HepG2 (cell line): ENCODE measurements around the gene UNC5B. TPM values are rescaled to one million over a fixed set of nuclear protein-coding genes. Genes with fewer than 3 reads are reported as not detected.
A peak's percentile ranks its signal among the peaks of the same experiment; 100 is the strongest.

Experiments used
- ATAC-seq: fragments of 200-7000 bp; cut with Tn5 transposase; 3 replicates; pipeline ENCODE4 v1.9.1; 2020; ENCODE audit warnings: mild to moderate bottlenecking, moderate library complexity
- BruUV-seq: library from RNA; stranded (reverse); fragments of 400-500 nt; replicated peaks from 2 replicates; lab custom pipeline; 2021; lab: Mats Ljungman, UMichigan
- CTCF ChIA-PET: fragments of 300-600 bp; formaldehyde crosslinking; extraction: SDS; loops from one replicate; lab custom pipeline; 2021; ENCODE audit warnings: low total read pairs, inconsistent platforms, low intra/inter-chr PET ratio; lab: Yijun Ruan, JAX
- POLR2A ChIA-PET: fragments of 350-600 bp; sonication (Branson Sonifier 250); formaldehyde crosslinking; loops from one replicate; lab custom pipeline; 2020; ENCODE audit warnings: antibody characterized with exemption, inconsistent platforms; lab: Yijun Ruan, JAX
- DNase-seq: peaks from one replicate; pipeline ENCODE4 v3.0.0-alpha.2; 2015; ENCODE audit warnings: low spot score
- FAIRE-seq: peaks from 3 replicates; lab custom pipeline; 2011; peaks lifted over from hg19 to GRCh38; lab: Jason Lieb, UNC
- H2AFZ ChIP-seq: one replicate; pipeline ENCODE4 v1.6.1; 2011; ENCODE audit warnings: low read length, inconsistent platforms
- H3K27ac ChIP-seq: fragments of 300-600 bp; 3 replicates; pipeline ENCODE4 v1.8.0; 2011; ENCODE audit warnings: mixed run types, mild to moderate bottlenecking, mixed read lengths, low read length, inconsistent platforms; ENCODE audit not compliant: insufficient read depth; ENCODE audit errors: extremely low read length
- H3K27me3 ChIP-seq, 2 experiments: fragments of 200-600 bp in 1 of 2; 2 replicates in 1 of 2; 3 replicates in 1 of 2; pipeline versions ENCODE4 v1.6.0 to v1.8.0; 2011; ENCODE audit warnings: low read length in 2 of 2, mild to moderate bottlenecking in 2 of 2, moderate library complexity in 2 of 2, inconsistent platforms in 1 of 2; ENCODE audit not compliant: insufficient read depth in 2 of 2, control insufficient read depth in 1 of 2
- H3K36me3 ChIP-seq, 2 experiments: fragments of 200-600 bp in 1 of 2; replicated peaks in 1 of 2; 2 replicates in 1 of 2; 3 replicates in 1 of 2; pipeline versions ENCODE4 v1.5.1 to v1.8.0; 2011; ENCODE audit warnings: low read length in 2 of 2, inconsistent platforms in 1 of 2; ENCODE audit not compliant: insufficient read depth in 2 of 2, control insufficient read depth in 1 of 2
- H3K4me1 ChIP-seq: 2 replicates; pipeline ENCODE4 v1.5.1; 2012; ENCODE audit warnings: low read length, inconsistent platforms; ENCODE audit not compliant: insufficient read depth
- H3K4me2 ChIP-seq: 2 replicates; pipeline ENCODE4 v1.6.0; 2011; ENCODE audit warnings: low read depth, low read length, inconsistent platforms
- H3K4me3 ChIP-seq, 3 experiments: fragments of 200-600 bp in 1 of 3; sonication (generic), shearing (Covaris generic) in 1 of 3; replicated peaks in 1 of 3; 2 replicates each; pipeline ENCODE4 v1.5.1; 2011 to 2016; ENCODE audit warnings: low read length in 3 of 3, inconsistent platforms in 2 of 3, low read depth in 2 of 3, mild to moderate bottlenecking in 2 of 3, control low read depth in 1 of 3, mixed read lengths in 1 of 3; ENCODE audit not compliant: insufficient read depth in 1 of 3
- H3K79me2 ChIP-seq: one replicate; pipeline ENCODE4 v1.6.1; 2011; ENCODE audit warnings: low read length, inconsistent platforms; ENCODE audit not compliant: insufficient read depth
- H3K9ac ChIP-seq: 2 replicates; pipeline ENCODE4 v1.6.0; 2011; ENCODE audit warnings: mild to moderate bottlenecking, low read depth, low read length, inconsistent platforms; ENCODE audit not compliant: insufficient read depth
- H3K9me3 ChIP-seq: 2 replicates; pipeline ENCODE4 v1.5.1; 2012; ENCODE audit warnings: mild to moderate bottlenecking, low read length
- H4K20me1 ChIP-seq: 2 replicates; pipeline ENCODE4 v1.6.0; 2011; ENCODE audit warnings: inconsistent platforms, mild to moderate bottlenecking, low read length, moderate library complexity; ENCODE audit not compliant: insufficient read depth
- IRX3 ChIP-seq: sonication (generic); formaldehyde crosslinking; IDR thresholded peaks from 2 replicates; pipeline ENCODE4 v1.8.1; 2023; ENCODE audit warnings: mild to moderate bottlenecking, low read depth, missing genetic modification reagents, borderline replicate concordance
- SOX5 ChIP-seq: IDR thresholded peaks from 2 replicates; pipeline ENCODE4 v1.6.1; 2016; ENCODE audit warnings: borderline replicate concordance
- SRSF4 ChIP-seq: fragments of 200-400 bp; formaldehyde crosslinking; IDR thresholded peaks from one replicate; pipeline ENCODE4 v1.6.1; 2018; ENCODE audit warnings: mild to moderate bottlenecking, low read depth, low read length, moderate library complexity; ENCODE audit not compliant: poor library complexity, severe bottlenecking
- TSC22D2 ChIP-seq: sonication (generic); formaldehyde crosslinking; IDR thresholded peaks from 2 replicates; pipeline ENCODE4 v1.5.1; 2020; ENCODE audit warnings: missing genetic modification reagents, mild to moderate bottlenecking, borderline replicate concordance
- ZNF629 ChIP-seq: sonication (generic); formaldehyde crosslinking; conservative IDR thresholded peaks from 2 replicates; pipeline ENCODE4 v1.5.0; 2020; ENCODE audit warnings: missing genetic modification reagents
- ZNF746 ChIP-seq: sonication (generic); formaldehyde crosslinking; IDR thresholded peaks from 2 replicates; pipeline ENCODE4 v1.8.0; 2022; ENCODE audit warnings: mild to moderate bottlenecking, missing genetic modification reagents
- WGBS: methylation state at CpG from one replicate; pipeline ENCODE4 v1.1.6; 2017; ENCODE audit warnings: low lambda C conversion rate; 5-methylcytosine and 5-hydroxymethylcytosine counted together
- in situ Hi-C: cut with HindIII; loops from 2 replicates; pipeline ENCODE4 v1.10.0; 2017; ENCODE audit warnings: low pct_unique_long_range_greater_than_20kb; ENCODE audit not compliant: extremely low pct_ligation_motif_present
- intact Hi-C: fragments of 100-400 bp; cut with micrococcal nuclease; formaldehyde crosslinking; loops from one replicate; pipeline ENCODE4 v1.10.0; 2022; ENCODE audit not compliant: unreplicated experiment
- polyA plus RNA-seq, 8 experiments: library from polyadenylated mRNA; depleted of rRNA in 3 of 8; stranded (reverse) in 7 of 8; unstranded in 1 of 8; fragments of >200 nt; fragmentation: Illumina TruSeq in 4 of 8; extraction: Trizol in 4 of 8; gene quantifications; 2 replicates each; pipeline versions ENCODE4 v1.2.1 to v1.2.3, GENCODE V29; 2011 to 2016; ENCODE audit warnings: low read depth in 4 of 8, missing spikeins in 1 of 8, mixed read lengths in 1 of 8; ENCODE audit not compliant: insufficient read depth in 1 of 8
- total RNA-seq, 5 experiments: library from RNA; depleted of rRNA; stranded (reverse); fragments of >200 nt; fragmentation: Illumina TruSeq; extraction: Trizol; gene quantifications; 2 replicates each; pipeline ENCODE4 v1.2.3, GENCODE V29; 2016; ENCODE audit warnings: low read depth in 1 of 5
- TF ChIP-seq, protein P1 (sequence below): sonication (generic); formaldehyde crosslinking; IDR thresholded peaks from 2 replicates; pipeline ENCODE4 v1.8.0; 2022; ENCODE audit warnings: missing genetic modification reagents, mild to moderate bottlenecking, moderate library complexity, borderline replicate concordance
- TF ChIP-seq, protein P2 (sequence below): fragments of 450-650 bp; IDR thresholded peaks from 2 replicates; pipeline ENCODE4 v1.6.1; 2016

The UNC5B gene
- total and polyA plus RNA-seq, 2 of the 13 experiments (the other 11 are each of a cell fraction or from before 2014, with no cell fraction given): 0.07 TPM

- TF ChIP-seq, protein P1, sequence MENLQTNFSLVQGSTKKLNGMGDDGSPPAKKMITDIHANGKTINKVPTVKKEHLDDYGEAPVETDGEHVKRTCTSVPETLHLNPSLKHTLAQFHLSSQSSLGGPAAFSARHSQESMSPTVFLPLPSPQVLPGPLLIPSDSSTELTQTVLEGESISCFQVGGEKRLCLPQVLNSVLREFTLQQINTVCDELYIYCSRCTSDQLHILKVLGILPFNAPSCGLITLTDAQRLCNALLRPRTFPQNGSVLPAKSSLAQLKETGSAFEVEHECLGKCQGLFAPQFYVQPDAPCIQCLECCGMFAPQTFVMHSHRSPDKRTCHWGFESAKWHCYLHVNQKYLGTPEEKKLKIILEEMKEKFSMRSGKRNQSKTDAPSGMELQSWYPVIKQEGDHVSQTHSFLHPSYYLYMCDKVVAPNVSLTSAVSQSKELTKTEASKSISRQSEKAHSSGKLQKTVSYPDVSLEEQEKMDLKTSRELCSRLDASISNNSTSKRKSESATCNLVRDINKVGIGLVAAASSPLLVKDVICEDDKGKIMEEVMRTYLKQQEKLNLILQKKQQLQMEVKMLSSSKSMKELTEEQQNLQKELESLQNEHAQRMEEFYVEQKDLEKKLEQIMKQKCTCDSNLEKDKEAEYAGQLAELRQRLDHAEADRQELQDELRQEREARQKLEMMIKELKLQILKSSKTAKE (CRISPR knock-in tag): no peak
- TF ChIP-seq, all 625 proteins: peak for 0
Observed at GRCh38 chr10:71236286-71236685, 23.9 kb downstream of the UNC5B start (continued).

DNA sequence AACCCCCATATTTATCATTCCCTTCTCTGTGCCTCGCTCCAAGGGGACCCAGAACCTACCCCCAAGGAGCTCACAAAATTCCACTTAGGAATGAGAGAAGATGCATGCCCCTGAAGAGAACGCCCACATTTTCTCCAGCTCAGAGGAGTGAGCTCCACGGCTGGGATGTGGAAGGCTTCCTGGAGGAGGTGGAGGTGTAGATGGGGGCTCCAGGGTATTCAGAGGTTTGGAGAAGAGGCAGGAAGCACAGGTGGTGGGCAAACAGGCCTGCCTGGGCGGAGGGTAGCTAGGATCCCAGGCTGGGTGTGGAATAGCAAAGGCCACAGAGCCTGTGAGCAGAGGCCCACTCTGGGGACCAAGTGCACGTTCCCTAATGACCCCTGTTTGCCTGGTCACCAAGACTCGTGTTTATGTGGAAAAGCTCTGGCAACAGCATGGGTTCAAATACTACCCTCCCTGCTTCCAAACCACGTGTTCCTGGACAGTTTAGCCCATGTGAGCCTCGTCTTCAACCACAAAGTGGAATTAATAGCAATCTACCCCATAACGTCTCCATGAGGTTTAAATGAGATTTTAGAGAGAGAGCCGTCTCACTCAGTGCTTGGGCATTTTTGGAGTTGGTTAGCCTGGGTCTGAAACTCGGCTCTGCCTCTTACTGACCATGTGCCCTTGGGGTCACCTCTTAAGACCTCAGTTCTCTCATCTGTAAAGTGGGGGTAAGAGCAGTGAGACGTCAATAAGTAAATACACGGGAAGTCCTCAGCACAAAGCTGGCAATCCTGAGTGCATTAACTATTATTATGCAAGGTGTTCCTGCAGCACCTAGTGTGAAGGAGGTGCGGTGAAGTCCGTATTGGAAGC is 24.7 kb downstream of the UNC5B start:
- H3K36me3 ChIP-seq: no peaks in the 10 kb centered on the region
- H3K27ac ChIP-seq: no peak overlapping the region
- no TSS peak for BruUV-seq
- H3K4me2 ChIP-seq: no peak overlapping the region
- no peak overlapping the region for H2AFZ ChIP-seq
- no peak overlapping the region for H3K4me3 ChIP-seq
- in situ Hi-C loops: no loop called here
- no peak for TF ChIP-seq SRSF4
- 0 out of 2 replicates have a peak, but pooled peaks have one; percentile 33 for TF ChIP-seq ZNF629 (CRISPR knock-in tag)
- TF ChIP-seq ZNF746: no peak
- no peak for TF ChIP-seq IRX3 (CRISPR knock-in tag)
- no peak for TF ChIP-seq SOX5
- TF ChIP-seq TSC22D2: no peak
- TF ChIP-seq, protein P2, sequence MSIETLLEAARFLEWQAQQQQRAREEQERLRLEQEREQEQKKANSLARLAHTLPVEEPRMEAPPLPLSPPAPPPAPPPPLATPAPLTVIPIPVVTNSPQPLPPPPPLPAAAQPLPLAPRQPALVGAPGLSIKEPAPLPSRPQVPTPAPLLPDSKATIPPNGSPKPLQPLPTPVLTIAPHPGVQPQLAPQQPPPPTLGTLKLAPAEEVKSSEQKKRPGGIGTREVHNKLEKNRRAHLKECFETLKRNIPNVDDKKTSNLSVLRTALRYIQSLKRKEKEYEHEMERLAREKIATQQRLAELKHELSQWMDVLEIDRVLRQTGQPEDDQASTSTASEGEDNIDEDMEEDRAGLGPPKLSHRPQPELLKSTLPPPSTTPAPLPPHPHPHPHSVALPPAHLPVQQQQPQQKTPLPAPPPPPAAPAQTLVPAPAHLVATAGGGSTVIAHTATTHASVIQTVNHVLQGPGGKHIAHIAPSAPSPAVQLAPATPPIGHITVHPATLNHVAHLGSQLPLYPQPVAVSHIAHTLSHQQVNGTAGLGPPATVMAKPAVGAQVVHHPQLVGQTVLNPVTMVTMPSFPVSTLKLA: 0 out of 2 replicates have a peak, but pooled peaks have one; percentile 21
- 16% methylated on average over 14 of the region's 15 CpGs for WGBS
- no peak for DNase-seq
- no peak for ATAC-seq
- no peak overlapping the region for H3K9ac ChIP-seq
- peaks cover 3% of the 10 kb centered on the region; the same call in 1 of the 2 replicates for H4K20me1 ChIP-seq
- intact Hi-C loops: no loop called here
- no peaks in the 10 kb centered on the region for H3K4me1 ChIP-seq
- no peaks in the 10 kb centered on the region for H3K79me2 ChIP-seq
- ChIA-PET CTCF (no interaction called here), POLR2A (no interaction called here)
- FAIRE-seq: no peak
- H3K9me3 ChIP-seq: no peaks in the 10 kb centered on the region
- H3K27me3 ChIP-seq: peaks cover 7 to 53% of the 10 kb centered on the region in 2 experiments; a peak in 3 of 5 replicates
